ENCODE data around the gene BCOR. TPM values are rescaled to one million over a fixed set of nuclear protein-coding genes. Genes with fewer than 3 reads are reported as not detected.

BCOR gene
- total and polyA plus RNA-seq, 2 of the 8 experiments (the other 6 are each of a cell fraction or from before 2014, with no cell fraction given): 25.0 to 50.8 TPM

DNA sequence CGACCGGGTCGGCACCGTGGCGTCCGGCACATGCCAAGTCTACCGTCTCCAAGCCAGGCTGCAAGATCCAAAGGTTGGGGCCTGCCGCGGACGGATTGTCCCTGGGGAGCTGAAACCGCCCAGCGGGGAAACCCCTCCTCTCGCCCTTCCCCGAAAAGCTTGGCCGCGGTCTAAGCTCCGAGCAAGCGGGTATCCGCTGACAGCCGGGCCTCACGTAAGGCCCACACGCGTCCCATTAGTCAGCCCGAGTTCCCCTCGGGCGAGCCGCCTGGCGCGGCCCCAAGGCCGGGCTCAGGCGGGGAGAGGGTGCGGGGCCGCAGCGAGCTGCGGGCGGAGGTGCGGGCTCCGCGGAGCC lies 6.8 kb upstream of the BCOR start:
- peaks cover 0 to 8% of the 10 kb centered on the region in 2 experiments; a peak in 2 of 4 replicates for H3K79me2 ChIP-seq (ENCODE audit: control insufficient read depth in 1 of 2, insufficient read depth in 2 of 2, low read length in 2 of 2)
- H4K20me1 ChIP-seq (replicated peaks in 1 of 2; ENCODE audit: control insufficient read depth in 1 of 2, insufficient read depth in 2 of 2, low read length in 2 of 2): no peaks in the 10 kb centered on the region
- H3K4me3 ChIP-seq (ENCODE audit: extremely low read depth in 1 of 4, insufficient read depth in 2 of 4, low read depth in 3 of 4, low read length in 4 of 4): peak overlapping the region; percentile 43 to 66 (median 44)
- H4K8ac ChIP-seq (ENCODE audit: extremely low read depth, insufficient read depth, low read length): no peak overlapping the region
- WGBS, 2 experiments (ENCODE audit: extremely low coverage in 1 of 2, insufficient coverage in 1 of 2, insufficient read length in 1 of 2, insufficient replicate concordance in 2 of 2, low coverage in 1 of 2, low lambda C conversion rate in 2 of 2, missing lambda C conversion rate in 1 of 2): 3% methylated on average over 15 of the region's 39 CpGs; no CpG with 5 or more reads in 1 of the 2 experiments
- H3K23me2 ChIP-seq (ENCODE audit: low read depth, low read length): peaks cover 25% of the 10 kb centered on the region; the same call in 1 of the 2 replicates
- no peak overlapping the region for H2AFZ ChIP-seq (ENCODE audit: low read length)
- H3K14ac ChIP-seq (ENCODE audit: insufficient read length): no peak overlapping the region
- H3K36me3 ChIP-seq (ENCODE audit: control insufficient read depth in 2 of 4, insufficient read depth in 4 of 4, low read length in 3 of 4): no peaks in the 10 kb centered on the region
- no peak overlapping the region for H3K4ac ChIP-seq (replicated peaks; ENCODE audit: insufficient read length, low read depth, low read length)
- H4K5ac ChIP-seq (ENCODE audit: insufficient read length, low read depth, low read length): no peak overlapping the region
- no peak overlapping the region for H3K27ac ChIP-seq (ENCODE audit: low read depth, low read length)
- no peak overlapping the region for H2BK20ac ChIP-seq (ENCODE audit: low read length)
- H2BK120ac ChIP-seq (replicated peaks; ENCODE audit: low read depth, low read length): no peak overlapping the region
- peaks cover 4 to 43% (median 25%) of the 10 kb centered on the region in 4 experiments; a peak in 6 of 7 replicates for H3K27me3 ChIP-seq (replicated peaks in 1 of 4; ENCODE audit: control insufficient read depth in 3 of 4, extremely low read depth in 1 of 4, insufficient read depth in 3 of 4, low read length in 3 of 4)
- H4K91ac ChIP-seq (replicated peaks; ENCODE audit: insufficient read length, low read length): no peak overlapping the region
- H3K4me1 ChIP-seq (replicated peaks in 1 of 4; ENCODE audit: control insufficient read depth in 3 of 4, insufficient read depth in 4 of 4, low read length in 3 of 4): peaks cover 6 to 33% (median 18%) of the 10 kb centered on the region in 4 experiments
- no peak overlapping the region; the same call in 1 of the 2 replicates for H3K18ac ChIP-seq (ENCODE audit: extremely low read depth, low read length)
- H2AK5ac ChIP-seq (ENCODE audit: low read depth, low read length): no peak overlapping the region
- FAIRE-seq (no peak), DNase-seq (ENCODE audit: low read depth in 1 of 2, low spot score in 2 of 2) (no peak)
- H2BK12ac ChIP-seq (ENCODE audit: low read depth, low read length): no peak overlapping the region
- no peaks in the 10 kb centered on the region for H3K9me3 ChIP-seq (ENCODE audit: insufficient read depth in 2 of 2, low read depth in 1 of 2, low read length in 1 of 2)
- no peak overlapping the region for H2BK15ac ChIP-seq (ENCODE audit: low read length)
- H3K23ac ChIP-seq (ENCODE audit: insufficient read length): no peak overlapping the region
- H3K4me2 ChIP-seq (ENCODE audit: insufficient read depth in 1 of 2, low read depth in 2 of 2, low read length in 2 of 2): peak overlapping the region; percentile 78 to 98
- H2BK5ac ChIP-seq (ENCODE audit: low read depth, low read length): no peak overlapping the region
- TF ChIP-seq SUZ12 (IDR thresholded peaks at IDR 0.05; ENCODE audit: low read length) (no peak; the same call in 1 of the 2 replicates), RNF2 (IDR thresholded peaks at IDR 0.05; ENCODE audit: borderline replicate concordance, low read depth, low read length, missing control alignments, poor library complexity, severe bottlenecking) (no peak), SIX5 (IDR thresholded peaks at IDR 0.05; ENCODE audit: low read depth, low read length) (no peak), EZH2 (IDR thresholded peaks at IDR 0.05; ENCODE audit: low read depth, low read length, severe bottlenecking) (peak; percentile 11), TAF7 (optimal IDR thresholded peaks at IDR 0.05; ENCODE audit: borderline replicate concordance, low read depth, low read length) (no peak), RBBP5 (IDR thresholded peaks at IDR 0.05; ENCODE audit: borderline replicate concordance, low read depth, low read length) (no peak)
- TF ChIP-seq, protein P1, sequence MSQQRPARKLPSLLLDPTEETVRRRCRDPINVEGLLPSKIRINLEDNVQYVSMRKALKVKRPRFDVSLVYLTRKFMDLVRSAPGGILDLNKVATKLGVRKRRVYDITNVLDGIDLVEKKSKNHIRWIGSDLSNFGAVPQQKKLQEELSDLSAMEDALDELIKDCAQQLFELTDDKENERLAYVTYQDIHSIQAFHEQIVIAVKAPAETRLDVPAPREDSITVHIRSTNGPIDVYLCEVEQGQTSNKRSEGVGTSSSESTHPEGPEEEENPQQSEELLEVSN (IDR thresholded peaks at IDR 0.05): 0 out of 2 replicates have a peak, but pooled peaks have one; percentile 16
- ChIA-PET POLR2A (ENCODE audit: partially characterized antibody) (interaction anchor here (1.0 to 29.1 kb wide), 10 partner anchors 8 to 95 kb away, joined by 3 to 509 read pairs (median 4); no protein-coding TSS in a partner anchor), CTCF (ENCODE audit: partially characterized antibody) (interaction anchor here (0.8 to 1.9 kb wide), 2 partner anchors 45 to 48 kb away, joined by 3 read pairs; no protein-coding TSS in a partner anchor)
- H3K56ac ChIP-seq (replicated peaks; ENCODE audit: insufficient read length, low read depth, low read length): no peak overlapping the region
- H3K9ac ChIP-seq (replicated peaks in 1 of 4; ENCODE audit: extremely low read depth in 1 of 4, low read depth in 3 of 4, low read length in 3 of 4): peak overlapping the region in 1 of 4 experiments; percentile 59; a peak in 1 of 7 replicates
- no peaks in the 10 kb centered on the region for H3K79me1 ChIP-seq (ENCODE audit: low read depth, low read length)

Measured in H1 (cell line).